K562 (cell line): ENCODE measurements around the gene STIM1. TPM values are rescaled to one million over a fixed set of nuclear protein-coding genes. Genes with fewer than 3 reads are reported as not detected.
A peak's percentile ranks its signal among the peaks of the same experiment; 100 is the strongest.

Experiments
- ASH1L ChIP-seq: fragments of 450-650 bp; IDR thresholded peaks from 2 replicates; pipeline ENCODE4 v1.6.1; 2018; ENCODE audit warnings: borderline replicate concordance, mild to moderate bottlenecking, low read depth; ENCODE audit not compliant: partially characterized antibody
- HDAC2 ChIP-seq: fragments of 450-650 bp; IDR thresholded peaks from 2 replicates; pipeline ENCODE4 v1.6.1; 2016; ENCODE audit warnings: mild to moderate bottlenecking
- MCM3 ChIP-seq: fragments of 450-650 bp; IDR thresholded peaks from 2 replicates; pipeline ENCODE4 v1.6.1; 2016
- MEF2A ChIP-seq: IDR thresholded peaks from 2 replicates; pipeline ENCODE4 v1.6.1; 2011; ENCODE audit warnings: low read depth, mild to moderate bottlenecking, low read length, moderate library complexity; ENCODE audit not compliant: control insufficient read depth
- TCF3 ChIP-seq: sonication (generic); formaldehyde crosslinking; IDR thresholded peaks from 2 replicates; pipeline ENCODE4 v1.4.0; 2020; ENCODE audit warnings: mild to moderate bottlenecking, missing genetic modification reagents
- ZNF431 ChIP-seq: sonication (generic); formaldehyde crosslinking; IDR thresholded peaks from 2 replicates; pipeline ENCODE4 v1.8.0; 2022; ENCODE audit warnings: mild to moderate bottlenecking, missing genetic modification reagents
- polyA plus RNA-seq, 8 experiments: library from polyadenylated mRNA; depleted of rRNA in 4 of 8; stranded (reverse) in 5 of 8; unstranded in 3 of 8; fragments of >200 nt; fragmentation: Nextera tagmentation in 2 of 8; fragmentation: Illumina TruSeq in 1 of 8; extraction: Ambion mirVana in 2 of 8; extraction: Trizol in 1 of 8; gene quantifications; 2 replicates each; pipeline versions ENCODE4 v1.2.1 to v1.2.3, GENCODE V29; 2011 to 2014; ENCODE audit warnings: inconsistent platforms in 1 of 8, missing spikeins in 1 of 8
- total RNA-seq, 7 experiments: library from RNA; depleted of rRNA in 6 of 7; stranded (reverse); fragments of >200 nt in 6 of 7; fragmentation: Illumina TruSeq in 2 of 7; extraction: Trizol in 2 of 7; gene quantifications; 2 replicates each; pipeline versions ENCODE4 v1.2.1 to v1.2.3, GENCODE V29; 2011 to 2021; ENCODE audit warnings: low replicate concordance in 1 of 7
- TF ChIP-seq, protein P1 (sequence below): sonication (generic); formaldehyde crosslinking; IDR thresholded peaks from 2 replicates; pipeline ENCODE4 v1.8.1; 2023; ENCODE audit warnings: mild to moderate bottlenecking, missing genetic modification reagents
- TF ChIP-seq, protein P2 (sequence below): fragments of 250-450 bp; sonication (Bioruptor Pico); IDR thresholded peaks from 2 replicates; pipeline ENCODE4 v1.5.0; 2021
- TF ChIP-seq, protein P3 (sequence below), 2 experiments: fragments of 150-350 bp in 1 of 2; IDR thresholded peaks; 2 replicates each; pipeline ENCODE4 v1.6.1; 2012 to 2016; ENCODE audit warnings: low read depth in 2 of 2, low read length in 2 of 2, mild to moderate bottlenecking in 1 of 2, moderate library complexity in 1 of 2
- TF ChIP-seq, protein P4 (sequence below): fragments of 450-650 bp; formaldehyde crosslinking; IDR thresholded peaks from 2 replicates; pipeline ENCODE4 v1.4.0; 2022; ENCODE audit warnings: missing genetic modification characterization
- TF ChIP-seq, protein P5 (sequence below): fragments of 450-650 bp; formaldehyde crosslinking; IDR thresholded peaks from 2 replicates; pipeline ENCODE4 v1.4.0; 2020; ENCODE audit warnings: mild to moderate bottlenecking, mixed read lengths
- TF ChIP-seq, protein P6 (sequence below): IDR thresholded peaks from 2 replicates; pipeline ENCODE4 v1.6.1; 2014; ENCODE audit warnings: antibody characterized with exemption
- TF ChIP-seq, protein P7 (sequence below), 2 experiments: fragments of 450-650 bp in 1 of 2; IDR thresholded peaks; 2 replicates each; pipeline ENCODE4 v1.6.1; 2011 to 2017; ENCODE audit warnings: low read depth in 2 of 2, antibody characterized with exemption in 1 of 2, borderline replicate concordance in 1 of 2, low read length in 1 of 2, mild to moderate bottlenecking in 1 of 2, mixed read lengths in 1 of 2; ENCODE audit not compliant: control insufficient read depth in 1 of 2

The STIM1 gene
- total and polyA plus RNA-seq, 9 of the 15 experiments (the other 6 are each of a cell fraction or from before 2014, with no cell fraction given), result 7.7 to 50.5 (median 22.5) TPM

DNA sequence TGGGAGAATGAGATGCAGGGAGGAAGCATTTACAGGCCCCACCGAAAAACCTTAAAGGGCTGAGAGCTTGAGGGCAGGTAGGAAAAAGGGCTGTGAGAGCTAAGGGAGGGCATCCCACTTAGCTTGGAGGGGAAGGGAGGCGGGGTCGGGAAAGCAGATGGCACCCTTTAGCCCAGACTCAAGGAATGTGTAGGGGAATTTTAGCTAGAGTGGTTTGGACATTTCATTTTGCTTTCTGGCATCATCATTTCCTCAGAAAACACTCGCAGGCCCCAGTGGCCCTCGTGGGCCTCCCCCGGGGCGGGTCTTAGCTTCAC lies 846 bp upstream of the STIM1 start (continued):
- TF ChIP-seq, protein P1, sequence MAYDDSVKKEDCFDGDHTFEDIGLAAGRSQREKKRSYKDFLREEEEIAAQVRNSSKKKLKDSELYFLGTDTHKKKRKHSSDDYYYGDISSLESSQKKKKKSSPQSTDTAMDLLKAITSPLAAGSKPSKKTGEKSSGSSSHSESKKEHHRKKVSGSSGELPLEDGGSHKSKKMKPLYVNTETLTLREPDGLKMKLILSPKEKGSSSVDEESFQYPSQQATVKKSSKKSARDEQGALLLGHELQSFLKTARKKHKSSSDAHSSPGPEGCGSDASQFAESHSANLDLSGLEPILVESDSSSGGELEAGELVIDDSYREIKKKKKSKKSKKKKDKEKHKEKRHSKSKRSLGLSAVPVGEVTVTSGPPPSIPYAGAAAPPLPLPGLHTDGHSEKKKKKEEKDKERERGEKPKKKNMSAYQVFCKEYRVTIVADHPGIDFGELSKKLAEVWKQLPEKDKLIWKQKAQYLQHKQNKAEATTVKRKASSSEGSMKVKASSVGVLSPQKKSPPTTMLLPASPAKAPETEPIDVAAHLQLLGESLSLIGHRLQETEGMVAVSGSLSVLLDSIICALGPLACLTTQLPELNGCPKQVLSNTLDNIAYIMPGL, result no peak
- TF ChIP-seq, protein P2, sequence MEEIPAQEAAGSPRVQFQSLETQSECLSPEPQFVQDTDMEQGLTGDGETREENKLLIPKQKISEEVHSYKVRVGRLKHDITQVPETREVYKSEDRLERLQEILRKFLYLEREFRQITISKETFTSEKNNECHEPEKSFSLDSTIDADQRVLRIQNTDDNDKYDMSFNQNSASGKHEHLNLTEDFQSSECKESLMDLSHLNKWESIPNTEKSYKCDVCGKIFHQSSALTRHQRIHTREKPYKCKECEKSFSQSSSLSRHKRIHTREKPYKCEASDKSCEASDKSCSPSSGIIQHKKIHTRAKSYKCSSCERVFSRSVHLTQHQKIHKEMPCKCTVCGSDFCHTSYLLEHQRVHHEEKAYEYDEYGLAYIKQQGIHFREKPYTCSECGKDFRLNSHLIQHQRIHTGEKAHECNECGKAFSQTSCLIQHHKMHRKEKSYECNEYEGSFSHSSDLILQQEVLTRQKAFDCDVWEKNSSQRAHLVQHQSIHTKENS, result no peak
- TF ChIP-seq, protein P3, sequence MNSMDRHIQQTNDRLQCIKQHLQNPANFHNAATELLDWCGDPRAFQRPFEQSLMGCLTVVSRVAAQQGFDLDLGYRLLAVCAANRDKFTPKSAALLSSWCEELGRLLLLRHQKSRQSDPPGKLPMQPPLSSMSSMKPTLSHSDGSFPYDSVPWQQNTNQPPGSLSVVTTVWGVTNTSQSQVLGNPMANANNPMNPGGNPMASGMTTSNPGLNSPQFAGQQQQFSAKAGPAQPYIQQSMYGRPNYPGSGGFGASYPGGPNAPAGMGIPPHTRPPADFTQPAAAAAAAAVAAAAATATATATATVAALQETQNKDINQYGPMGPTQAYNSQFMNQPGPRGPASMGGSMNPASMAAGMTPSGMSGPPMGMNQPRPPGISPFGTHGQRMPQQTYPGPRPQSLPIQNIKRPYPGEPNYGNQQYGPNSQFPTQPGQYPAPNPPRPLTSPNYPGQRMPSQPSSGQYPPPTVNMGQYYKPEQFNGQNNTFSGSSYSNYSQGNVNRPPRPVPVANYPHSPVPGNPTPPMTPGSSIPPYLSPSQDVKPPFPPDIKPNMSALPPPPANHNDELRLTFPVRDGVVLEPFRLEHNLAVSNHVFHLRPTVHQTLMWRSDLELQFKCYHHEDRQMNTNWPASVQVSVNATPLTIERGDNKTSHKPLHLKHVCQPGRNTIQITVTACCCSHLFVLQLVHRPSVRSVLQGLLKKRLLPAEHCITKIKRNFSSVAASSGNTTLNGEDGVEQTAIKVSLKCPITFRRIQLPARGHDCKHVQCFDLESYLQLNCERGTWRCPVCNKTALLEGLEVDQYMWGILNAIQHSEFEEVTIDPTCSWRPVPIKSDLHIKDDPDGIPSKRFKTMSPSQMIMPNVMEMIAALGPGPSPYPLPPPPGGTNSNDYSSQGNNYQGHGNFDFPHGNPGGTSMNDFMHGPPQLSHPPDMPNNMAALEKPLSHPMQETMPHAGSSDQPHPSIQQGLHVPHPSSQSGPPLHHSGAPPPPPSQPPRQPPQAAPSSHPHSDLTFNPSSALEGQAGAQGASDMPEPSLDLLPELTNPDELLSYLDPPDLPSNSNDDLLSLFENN (IDR thresholded peaks at IDR 0.05; ENCODE audit: low read depth in 2 of 2, low read length in 2 of 2), result no peak
- TF ChIP-seq MEF2A (no peak), ZNF431 (CRISPR knock-in tag) (no peak), ASH1L (no peak), HDAC2 (no peak; the same call in 1 of the 2 replicates), TCF3 (no peak), MCM3 (no peak)
- TF ChIP-seq, protein P4, sequence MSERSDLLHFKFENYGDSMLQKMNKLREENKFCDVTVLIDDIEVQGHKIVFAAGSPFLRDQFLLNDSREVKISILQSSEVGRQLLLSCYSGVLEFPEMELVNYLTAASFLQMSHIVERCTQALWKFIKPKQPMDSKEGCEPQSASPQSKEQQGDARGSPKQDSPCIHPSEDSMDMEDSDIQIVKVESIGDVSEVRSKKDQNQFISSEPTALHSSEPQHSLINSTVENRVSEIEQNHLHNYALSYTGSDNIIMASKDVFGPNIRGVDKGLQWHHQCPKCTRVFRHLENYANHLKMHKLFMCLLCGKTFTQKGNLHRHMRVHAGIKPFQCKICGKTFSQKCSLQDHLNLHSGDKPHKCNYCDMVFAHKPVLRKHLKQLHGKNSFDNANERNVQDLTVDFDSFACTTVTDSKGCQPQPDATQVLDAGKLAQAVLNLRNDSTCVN (CRISPR knock-in tag), result peak; percentile 58; the same call in 1 of the 2 replicates
- TF ChIP-seq, protein P5, sequence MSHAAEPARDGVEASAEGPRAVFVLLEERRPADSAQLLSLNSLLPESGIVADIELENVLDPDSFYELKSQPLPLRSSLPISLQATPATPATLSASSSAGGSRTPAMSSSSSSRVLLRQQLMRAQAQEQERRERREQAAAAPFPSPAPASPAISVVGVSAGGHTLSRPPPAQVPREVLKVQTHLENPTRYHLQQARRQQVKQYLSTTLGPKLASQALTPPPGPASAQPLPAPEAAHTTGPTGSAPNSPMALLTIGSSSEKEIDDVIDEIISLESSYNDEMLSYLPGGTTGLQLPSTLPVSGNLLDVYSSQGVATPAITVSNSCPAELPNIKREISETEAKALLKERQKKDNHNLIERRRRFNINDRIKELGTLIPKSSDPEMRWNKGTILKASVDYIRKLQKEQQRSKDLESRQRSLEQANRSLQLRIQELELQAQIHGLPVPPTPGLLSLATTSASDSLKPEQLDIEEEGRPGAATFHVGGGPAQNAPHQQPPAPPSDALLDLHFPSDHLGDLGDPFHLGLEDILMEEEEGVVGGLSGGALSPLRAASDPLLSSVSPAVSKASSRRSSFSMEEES (CRISPR knock-in tag), result no peak
- TF ChIP-seq, protein P6, sequence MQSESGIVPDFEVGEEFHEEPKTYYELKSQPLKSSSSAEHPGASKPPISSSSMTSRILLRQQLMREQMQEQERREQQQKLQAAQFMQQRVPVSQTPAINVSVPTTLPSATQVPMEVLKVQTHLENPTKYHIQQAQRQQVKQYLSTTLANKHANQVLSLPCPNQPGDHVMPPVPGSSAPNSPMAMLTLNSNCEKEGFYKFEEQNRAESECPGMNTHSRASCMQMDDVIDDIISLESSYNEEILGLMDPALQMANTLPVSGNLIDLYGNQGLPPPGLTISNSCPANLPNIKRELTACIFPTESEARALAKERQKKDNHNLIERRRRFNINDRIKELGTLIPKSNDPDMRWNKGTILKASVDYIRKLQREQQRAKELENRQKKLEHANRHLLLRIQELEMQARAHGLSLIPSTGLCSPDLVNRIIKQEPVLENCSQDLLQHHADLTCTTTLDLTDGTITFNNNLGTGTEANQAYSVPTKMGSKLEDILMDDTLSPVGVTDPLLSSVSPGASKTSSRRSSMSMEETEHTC, result no peak
- TF ChIP-seq, protein P7, sequence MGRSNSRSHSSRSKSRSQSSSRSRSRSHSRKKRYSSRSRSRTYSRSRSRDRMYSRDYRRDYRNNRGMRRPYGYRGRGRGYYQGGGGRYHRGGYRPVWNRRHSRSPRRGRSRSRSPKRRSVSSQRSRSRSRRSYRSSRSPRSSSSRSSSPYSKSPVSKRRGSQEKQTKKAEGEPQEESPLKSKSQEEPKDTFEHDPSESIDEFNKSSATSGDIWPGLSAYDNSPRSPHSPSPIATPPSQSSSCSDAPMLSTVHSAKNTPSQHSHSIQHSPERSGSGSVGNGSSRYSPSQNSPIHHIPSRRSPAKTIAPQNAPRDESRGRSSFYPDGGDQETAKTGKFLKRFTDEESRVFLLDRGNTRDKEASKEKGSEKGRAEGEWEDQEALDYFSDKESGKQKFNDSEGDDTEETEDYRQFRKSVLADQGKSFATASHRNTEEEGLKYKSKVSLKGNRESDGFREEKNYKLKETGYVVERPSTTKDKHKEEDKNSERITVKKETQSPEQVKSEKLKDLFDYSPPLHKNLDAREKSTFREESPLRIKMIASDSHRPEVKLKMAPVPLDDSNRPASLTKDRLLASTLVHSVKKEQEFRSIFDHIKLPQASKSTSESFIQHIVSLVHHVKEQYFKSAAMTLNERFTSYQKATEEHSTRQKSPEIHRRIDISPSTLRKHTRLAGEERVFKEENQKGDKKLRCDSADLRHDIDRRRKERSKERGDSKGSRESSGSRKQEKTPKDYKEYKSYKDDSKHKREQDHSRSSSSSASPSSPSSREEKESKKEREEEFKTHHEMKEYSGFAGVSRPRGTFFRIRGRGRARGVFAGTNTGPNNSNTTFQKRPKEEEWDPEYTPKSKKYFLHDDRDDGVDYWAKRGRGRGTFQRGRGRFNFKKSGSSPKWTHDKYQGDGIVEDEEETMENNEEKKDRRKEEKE (IDR thresholded peaks at IDR 0.05; ENCODE audit: borderline replicate concordance in 1 of 2, control insufficient read depth in 1 of 2, low read depth in 2 of 2, low read length in 1 of 2), result peak in 1 of 2 experiments; percentile 81; a peak in 1 of 4 replicates
